HCT116 (cell line): ENCODE measurements around the gene LEKR1.

Experiments used
- CEBPB ChIP-seq: IDR thresholded peaks from 2 replicates; pipeline ENCODE4 v1.6.1; 2012; ENCODE audit warnings: low read depth
- ELF1 ChIP-seq: IDR thresholded peaks from 2 replicates; pipeline ENCODE4 v1.6.1; 2012; ENCODE audit warnings: low read depth, borderline replicate concordance
- EZH2phosphoT487 ChIP-seq: fragments of 200-600 bp; IDR thresholded peaks from 2 replicates; pipeline ENCODE4 v1.6.1; 2018; ENCODE audit warnings: antibody characterized with exemption, borderline replicate concordance
- MAX ChIP-seq: IDR thresholded peaks from 2 replicates; pipeline ENCODE4 v1.6.1; 2012
- POLR2A ChIP-seq: IDR thresholded peaks from 2 replicates; pipeline ENCODE4 v1.7.0; 2011; ENCODE audit warnings: borderline replicate concordance; ENCODE audit not compliant: insufficient read depth, insufficient read length; ENCODE audit errors: extremely low read depth
- POLR2AphosphoS5 ChIP-seq: IDR thresholded peaks from 2 replicates; pipeline ENCODE4 v1.6.1; 2011; ENCODE audit warnings: mild to moderate bottlenecking, low read depth, low read length, moderate library complexity
- RAD21 ChIP-seq: IDR thresholded peaks from 2 replicates; pipeline ENCODE4 v1.6.1; 2012; ENCODE audit warnings: low read depth, mild to moderate bottlenecking
- SIN3A ChIP-seq: IDR thresholded peaks from 2 replicates; pipeline ENCODE4 v1.6.1; 2012; ENCODE audit warnings: low read depth
- TF ChIP-seq, protein P1 (sequence below), 3 experiments: fragments of 200-600 bp in 1 of 3; sonication (generic) in 1 of 3; IDR thresholded peaks in 2 of 3; conservative IDR thresholded peaks in 1 of 3; 2 replicates each; pipeline ENCODE4 v1.5.1; 2012 to 2017; ENCODE audit warnings: low read depth in 2 of 3, low read length in 2 of 3, antibody characterized with exemption in 1 of 3, borderline replicate concordance in 1 of 3, control low read depth in 1 of 3, mild to moderate bottlenecking in 1 of 3, mixed read lengths in 1 of 3, mixed run types in 1 of 3, moderate library complexity in 1 of 3; ENCODE audit not compliant: insufficient read depth in 1 of 3
- TF ChIP-seq, protein P2 (sequence below): IDR thresholded peaks from 2 replicates; pipeline ENCODE4 v1.6.1; 2011; ENCODE audit warnings: mild to moderate bottlenecking, low read length, moderate library complexity; ENCODE audit not compliant: insufficient replicate concordance; ENCODE audit errors: extremely low read depth

- TF ChIP-seq CEBPB = no peak
- TF ChIP-seq, protein P1, sequence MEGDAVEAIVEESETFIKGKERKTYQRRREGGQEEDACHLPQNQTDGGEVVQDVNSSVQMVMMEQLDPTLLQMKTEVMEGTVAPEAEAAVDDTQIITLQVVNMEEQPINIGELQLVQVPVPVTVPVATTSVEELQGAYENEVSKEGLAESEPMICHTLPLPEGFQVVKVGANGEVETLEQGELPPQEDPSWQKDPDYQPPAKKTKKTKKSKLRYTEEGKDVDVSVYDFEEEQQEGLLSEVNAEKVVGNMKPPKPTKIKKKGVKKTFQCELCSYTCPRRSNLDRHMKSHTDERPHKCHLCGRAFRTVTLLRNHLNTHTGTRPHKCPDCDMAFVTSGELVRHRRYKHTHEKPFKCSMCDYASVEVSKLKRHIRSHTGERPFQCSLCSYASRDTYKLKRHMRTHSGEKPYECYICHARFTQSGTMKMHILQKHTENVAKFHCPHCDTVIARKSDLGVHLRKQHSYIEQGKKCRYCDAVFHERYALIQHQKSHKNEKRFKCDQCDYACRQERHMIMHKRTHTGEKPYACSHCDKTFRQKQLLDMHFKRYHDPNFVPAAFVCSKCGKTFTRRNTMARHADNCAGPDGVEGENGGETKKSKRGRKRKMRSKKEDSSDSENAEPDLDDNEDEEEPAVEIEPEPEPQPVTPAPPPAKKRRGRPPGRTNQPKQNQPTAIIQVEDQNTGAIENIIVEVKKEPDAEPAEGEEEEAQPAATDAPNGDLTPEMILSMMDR (IDR thresholded peaks at IDR 0.05 in 2 of 3, conservative IDR thresholded peaks at IDR 0.05 in 1 of 3; ENCODE audit: borderline replicate concordance in 1 of 3, insufficient read depth in 1 of 3, low read depth in 2 of 3, low read length in 2 of 3) = no peak
- no peak for TF ChIP-seq EZH2phosphoT487
- no peak for TF ChIP-seq ELF1
- no peak for TF ChIP-seq MAX
- no peak for TF ChIP-seq POLR2AphosphoS5
- TF ChIP-seq, protein P2, sequence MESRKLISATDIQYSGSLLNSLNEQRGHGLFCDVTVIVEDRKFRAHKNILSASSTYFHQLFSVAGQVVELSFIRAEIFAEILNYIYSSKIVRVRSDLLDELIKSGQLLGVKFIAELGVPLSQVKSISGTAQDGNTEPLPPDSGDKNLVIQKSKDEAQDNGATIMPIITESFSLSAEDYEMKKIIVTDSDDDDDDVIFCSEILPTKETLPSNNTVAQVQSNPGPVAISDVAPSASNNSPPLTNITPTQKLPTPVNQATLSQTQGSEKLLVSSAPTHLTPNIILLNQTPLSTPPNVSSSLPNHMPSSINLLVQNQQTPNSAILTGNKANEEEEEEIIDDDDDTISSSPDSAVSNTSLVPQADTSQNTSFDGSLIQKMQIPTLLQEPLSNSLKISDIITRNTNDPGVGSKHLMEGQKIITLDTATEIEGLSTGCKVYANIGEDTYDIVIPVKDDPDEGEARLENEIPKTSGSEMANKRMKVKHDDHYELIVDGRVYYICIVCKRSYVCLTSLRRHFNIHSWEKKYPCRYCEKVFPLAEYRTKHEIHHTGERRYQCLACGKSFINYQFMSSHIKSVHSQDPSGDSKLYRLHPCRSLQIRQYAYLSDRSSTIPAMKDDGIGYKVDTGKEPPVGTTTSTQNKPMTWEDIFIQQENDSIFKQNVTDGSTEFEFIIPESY = no peak
- no peak for TF ChIP-seq SIN3A
- no peak for TF ChIP-seq POLR2A
- TF ChIP-seq RAD21 = no peak
Measured at GRCh38 chr3:156963096-156963495, 136.9 kb downstream of the LEKR1 start.
